Measurements from ENCODE around the gene CASQ2.

CASQ2 gene

GRCh38 chr1:115656461-115657077 lies 111.9 kb downstream of the CASQ2 start:
- no peak for DNase-seq

GRCh38 chr1:115655916-115656315 lies 112.6 kb downstream of the CASQ2 start:
- no peak for DNase-seq

DNA sequence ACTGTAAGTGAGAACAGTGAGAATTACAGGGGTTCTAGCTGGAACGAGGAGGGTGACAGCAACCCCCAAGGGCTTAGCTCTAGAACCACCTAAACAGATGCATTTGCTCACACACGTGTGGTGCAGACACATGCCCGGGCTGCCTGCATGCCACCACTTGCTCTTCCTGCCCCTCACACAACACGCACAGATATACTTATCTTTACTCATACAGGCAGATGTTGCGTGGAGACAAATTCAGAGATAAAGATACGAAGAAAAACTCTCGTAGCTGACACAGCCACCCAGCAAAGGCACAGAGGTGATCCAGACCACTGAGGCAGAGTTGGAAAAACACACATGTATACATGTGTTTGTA lies 113.2 kb downstream of the CASQ2 start:
- no peak for DNase-seq

DNA sequence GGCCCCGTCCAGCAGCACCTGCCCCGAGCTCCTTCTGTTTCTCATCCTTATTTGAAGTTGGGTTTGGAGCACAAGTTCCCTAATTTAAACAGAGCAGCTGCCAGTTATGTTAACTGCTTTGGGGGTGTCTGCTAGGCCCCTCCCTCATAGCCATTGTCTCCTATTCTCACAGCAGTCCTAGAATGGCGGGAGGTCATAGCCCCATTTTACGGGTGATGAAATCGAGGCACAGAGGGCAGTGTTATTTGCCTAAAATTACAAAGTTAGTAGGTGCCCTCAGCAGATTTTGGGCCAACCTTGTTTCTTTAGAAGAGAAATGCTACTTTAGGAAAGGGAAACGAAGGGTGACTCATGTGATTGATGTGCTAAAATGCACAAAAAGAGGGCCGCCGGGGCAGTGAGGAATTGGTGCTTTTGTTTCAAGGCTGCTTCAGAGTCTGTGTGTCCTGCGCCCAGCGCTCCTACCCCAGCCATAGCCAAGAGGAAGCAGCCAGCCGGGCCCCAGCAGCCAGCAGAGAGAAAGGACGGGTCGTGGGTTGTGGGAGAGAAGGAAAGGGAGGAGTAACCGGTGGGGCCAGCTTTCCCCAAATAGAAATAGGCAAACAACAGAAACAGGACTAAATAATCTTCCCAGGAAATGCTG lies 113.7 kb downstream of the CASQ2 start:
- DNase-seq: no peak

DNA sequence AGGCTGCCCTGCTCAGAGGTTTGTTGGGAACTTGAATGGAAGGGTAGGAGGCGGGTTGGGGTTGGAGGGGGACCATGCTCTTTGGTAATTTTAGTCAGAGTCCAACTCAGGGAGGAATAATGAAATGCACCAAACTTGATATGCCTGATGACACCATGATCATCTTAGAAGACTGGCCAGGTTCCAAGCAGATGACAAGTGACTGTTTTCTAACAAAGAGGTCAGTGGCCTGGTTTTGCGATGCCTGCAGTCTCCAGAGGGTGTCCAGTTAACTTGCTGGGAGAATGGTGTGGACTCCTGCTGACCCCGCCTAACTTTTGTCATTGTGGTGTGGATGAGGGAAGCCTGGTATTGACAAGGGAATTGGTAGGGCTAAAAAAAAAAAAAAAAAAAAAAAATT lies 114.4 kb downstream of the CASQ2 start:
- DNase-seq: no peak

DNA sequence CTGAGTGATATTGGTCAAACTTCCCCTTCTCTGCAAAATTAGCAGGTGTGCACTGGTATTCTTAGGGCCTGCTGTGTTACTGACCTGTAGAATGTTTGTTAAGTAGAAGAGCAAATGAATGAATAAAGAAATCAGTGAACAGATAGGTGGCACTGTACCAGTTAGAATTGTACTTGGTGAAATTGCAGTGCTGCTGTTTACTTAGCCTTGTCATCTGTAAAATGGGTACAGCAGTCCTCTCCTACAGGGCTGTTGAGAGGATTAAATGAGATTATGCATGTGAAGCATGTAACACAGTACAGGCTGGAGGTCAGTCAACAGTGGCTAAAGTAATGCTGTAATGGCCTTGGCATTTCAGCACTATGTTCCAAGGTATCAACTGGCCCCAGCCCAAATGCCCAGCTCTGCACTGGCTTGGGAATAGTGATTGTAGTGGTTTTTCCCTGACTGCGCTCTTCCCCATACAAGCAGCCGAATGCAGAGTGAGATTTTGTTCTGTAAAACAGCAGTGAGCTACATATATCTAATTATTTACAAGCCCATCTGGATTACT lies 116.2 kb downstream of the CASQ2 start:
- DNase-seq: no peak

DNA sequence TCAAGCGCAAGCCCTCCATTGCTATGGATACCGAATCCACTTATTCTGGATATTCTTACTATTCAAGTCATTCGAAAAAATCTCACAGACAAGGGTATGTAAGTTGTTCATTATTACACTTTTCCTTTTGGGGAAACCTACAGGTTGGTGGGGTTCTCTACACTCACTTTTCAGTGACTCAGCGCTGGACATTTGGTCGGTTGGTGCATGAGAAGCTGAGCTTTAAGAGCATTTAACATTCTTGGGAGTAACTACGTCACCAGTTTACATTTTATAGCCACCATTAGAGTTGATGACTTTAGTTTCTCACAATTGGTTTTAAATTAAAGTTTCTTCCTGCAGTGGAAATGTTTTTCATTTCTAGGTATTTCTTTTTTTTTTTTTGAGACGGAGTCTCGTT lies 117.1 kb downstream of the CASQ2 start:
- DNase-seq: no peak

- DNase-seq: no peak
These were observed 117.6 kb downstream of the CASQ2 start for GRCh38 chr1:115650961-115651360.

Measured in NCI-H1105 (cell line).